Duodenal mucosa (tissue), 2 donors: ENCODE results near the gene ADA.

Experiments
- H3K27ac ChIP-seq: one replicate; pipeline ENCODE4 v1.7.0; 2013; ENCODE audit warnings: low read depth, low read length
- H3K27me3 ChIP-seq, 2 donors: one replicate each; pipeline ENCODE4 v1.7.0; 2013; ENCODE audit warnings: low read length in 2 of 2, control low read depth in 1 of 2; ENCODE audit not compliant: insufficient read depth in 2 of 2, control insufficient read depth in 1 of 2
- H3K36me3 ChIP-seq, 2 donors: one replicate each; pipeline ENCODE4 v1.7.0; 2013; ENCODE audit warnings: low read length in 2 of 2, control low read depth in 1 of 2; ENCODE audit not compliant: insufficient read depth in 2 of 2, control insufficient read depth in 1 of 2
- H3K4me1 ChIP-seq, 2 donors: one replicate each; pipeline ENCODE4 v1.7.0; 2013; ENCODE audit warnings: low read length in 2 of 2, control low read depth in 1 of 2; ENCODE audit not compliant: insufficient read depth in 2 of 2, control insufficient read depth in 1 of 2
- H3K4me3 ChIP-seq, 2 donors: one replicate each; pipeline ENCODE4 v1.7.0; 2013; ENCODE audit warnings: low read length in 2 of 2, low read depth in 1 of 2
- H3K9ac ChIP-seq, 2 donors: one replicate each; pipeline ENCODE4 v1.7.0; 2013; ENCODE audit warnings: low read length in 2 of 2, low read depth in 1 of 2
- H3K9me3 ChIP-seq, 2 donors: one replicate each; pipeline ENCODE4 v1.7.0; 2013; ENCODE audit warnings: low read length in 2 of 2, control low read depth in 1 of 2; ENCODE audit not compliant: control insufficient read depth in 1 of 2

ADA gene

GRCh38 chr20:44646641-44647274, 4.7 kb downstream of the ADA start:
- Histone ChIP-seq H3K9ac (no peak overlapping the region), H3K9me3 (no peaks in the 10 kb centered on the region), H3K4me1 (peaks cover 64 to 82% of the 10 kb centered on the region in 2 donors), H3K36me3 (peaks cover 0 to 6% of the 10 kb centered on the region in 2 donors), H3K4me3 (peak overlapping the region; percentile 16 to 28), H3K27me3 (no peaks in the 10 kb centered on the region), H3K27ac (no peak overlapping the region)

DNA sequence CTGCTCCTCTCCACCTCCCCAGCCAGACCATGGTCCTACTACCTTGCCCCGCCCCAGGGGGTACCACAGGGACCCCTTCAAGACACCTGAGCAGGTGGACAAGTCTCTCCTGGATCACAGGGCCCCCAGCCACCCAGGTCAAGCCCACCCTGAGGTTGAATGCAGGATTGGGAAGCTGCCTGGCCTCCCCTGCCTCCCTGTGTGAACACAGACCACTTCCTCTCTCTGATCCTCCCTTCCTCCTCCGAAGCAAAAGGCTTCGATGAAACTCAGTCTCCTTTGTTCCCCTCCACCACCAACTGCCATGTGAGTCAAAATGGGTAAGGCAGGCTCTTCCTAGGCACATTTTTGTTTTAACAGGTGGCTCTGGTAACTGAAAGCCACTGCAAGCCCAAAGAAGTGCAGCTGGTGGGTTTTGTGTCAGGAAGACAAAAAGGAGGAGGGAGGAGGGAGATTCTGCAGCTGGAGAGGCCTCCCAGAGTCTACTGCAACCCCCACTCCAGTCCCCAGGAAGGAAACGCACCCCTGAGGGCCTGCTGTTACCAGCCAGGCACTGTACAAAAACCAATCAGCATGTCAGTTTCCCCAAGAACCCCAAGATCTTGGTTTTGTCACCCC, 5.4 kb downstream of the ADA start:
- Histone ChIP-seq H3K36me3 (peaks cover 0 to 6% of the 10 kb centered on the region in 2 donors), H3K9me3 (no peaks in the 10 kb centered on the region), H3K27ac (no peak overlapping the region), H3K4me1 (peaks cover 68 to 81% of the 10 kb centered on the region in 2 donors), H3K9ac (peak overlapping the region in 1 of 2 donors; percentile 38), H3K27me3 (no peaks in the 10 kb centered on the region), H3K4me3 (peak overlapping the region; percentile 16 to 28)

GRCh38 chr20:44644667-44645131, 6.8 kb downstream of the ADA start:
- Histone ChIP-seq H3K27me3 (no peaks in the 10 kb centered on the region), H3K4me3 (no peak overlapping the region), H3K9me3 (no peaks in the 10 kb centered on the region), H3K9ac (peak overlapping the region; percentile 13 to 39), H3K36me3 (peaks cover 0 to 10% of the 10 kb centered on the region in 2 donors), H3K27ac (peak overlapping the region; percentile 53), H3K4me1 (peaks cover 70 to 79% of the 10 kb centered on the region in 2 donors)

DNA sequence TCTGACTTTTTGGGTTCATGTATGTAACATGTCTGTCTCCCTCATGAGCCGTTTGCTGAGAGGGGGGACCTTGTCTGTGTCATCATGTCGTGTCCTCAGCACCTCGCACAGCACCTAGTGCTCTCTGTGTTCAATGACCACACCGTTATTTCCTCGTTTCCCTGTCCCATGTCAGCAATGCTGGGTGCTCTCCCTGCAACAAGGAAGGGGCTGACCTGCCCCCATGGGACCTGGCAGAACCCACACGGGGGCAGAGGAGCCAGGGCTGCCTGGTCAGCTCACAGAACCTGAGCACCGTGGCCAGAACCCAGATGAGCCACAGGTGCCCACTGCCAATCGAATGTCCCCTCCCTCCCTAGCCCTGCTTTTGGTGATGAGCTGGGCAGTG, 7.3 kb downstream of the ADA start:
- H3K27ac ChIP-seq = peak overlapping the region; percentile 53

GRCh38 chr20:44643596-44644229, 7.8 kb downstream of the ADA start:
- peaks cover 63 to 71% of the 10 kb centered on the region in 2 donors for H3K4me1 ChIP-seq

More for the DNA sequence above, 7.3 kb downstream of the ADA start:
- Histone ChIP-seq H3K9me3 (no peaks in the 10 kb centered on the region), H3K9ac (peak overlapping the region; percentile 13 to 39), H3K36me3 (peaks cover 0 to 10% of the 10 kb centered on the region in 2 donors), H3K27me3 (no peaks in the 10 kb centered on the region), H3K4me1 (peaks cover 68 to 76% of the 10 kb centered on the region in 2 donors), H3K4me3 (no peak overlapping the region)

DNA sequence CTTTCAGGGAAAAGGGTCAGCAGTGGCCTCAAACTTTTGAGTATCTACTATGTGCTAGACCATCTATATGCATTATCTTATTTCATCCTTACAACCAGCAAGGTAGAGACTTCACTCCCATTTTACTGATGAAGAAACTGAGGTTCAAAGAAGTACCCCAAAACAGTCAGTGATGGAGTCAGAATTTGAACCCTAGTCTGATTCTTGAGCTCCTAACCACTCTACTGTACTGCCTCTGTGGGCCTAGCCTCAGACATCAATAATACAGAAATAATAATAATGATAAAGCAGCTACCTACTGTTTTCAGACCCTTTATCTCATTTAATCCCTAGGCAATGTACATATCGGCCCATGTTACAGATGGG, 8.4 kb downstream of the ADA start:
- Histone ChIP-seq H3K36me3 (peaks cover 0 to 9% of the 10 kb centered on the region in 2 donors), H3K9ac (peak overlapping the region; percentile 40 to 54), H3K9me3 (no peaks in the 10 kb centered on the region), H3K4me3 (peak overlapping the region; percentile 28 to 45), H3K4me1 (peaks cover 58 to 65% of the 10 kb centered on the region in 2 donors), H3K27ac (peak overlapping the region; percentile 17), H3K27me3 (no peaks in the 10 kb centered on the region)

More at GRCh38 chr20:44643596-44644229, 7.8 kb downstream of the ADA start:
- Histone ChIP-seq H3K27ac (peak overlapping the region; percentile 53), H3K36me3 (peaks cover 0 to 10% of the 10 kb centered on the region in 2 donors), H3K27me3 (no peaks in the 10 kb centered on the region), H3K9ac (peak overlapping the region; percentile 40 to 54), H3K9me3 (no peaks in the 10 kb centered on the region), H3K4me3 (peak overlapping the region; percentile 28 to 45)

DNA sequence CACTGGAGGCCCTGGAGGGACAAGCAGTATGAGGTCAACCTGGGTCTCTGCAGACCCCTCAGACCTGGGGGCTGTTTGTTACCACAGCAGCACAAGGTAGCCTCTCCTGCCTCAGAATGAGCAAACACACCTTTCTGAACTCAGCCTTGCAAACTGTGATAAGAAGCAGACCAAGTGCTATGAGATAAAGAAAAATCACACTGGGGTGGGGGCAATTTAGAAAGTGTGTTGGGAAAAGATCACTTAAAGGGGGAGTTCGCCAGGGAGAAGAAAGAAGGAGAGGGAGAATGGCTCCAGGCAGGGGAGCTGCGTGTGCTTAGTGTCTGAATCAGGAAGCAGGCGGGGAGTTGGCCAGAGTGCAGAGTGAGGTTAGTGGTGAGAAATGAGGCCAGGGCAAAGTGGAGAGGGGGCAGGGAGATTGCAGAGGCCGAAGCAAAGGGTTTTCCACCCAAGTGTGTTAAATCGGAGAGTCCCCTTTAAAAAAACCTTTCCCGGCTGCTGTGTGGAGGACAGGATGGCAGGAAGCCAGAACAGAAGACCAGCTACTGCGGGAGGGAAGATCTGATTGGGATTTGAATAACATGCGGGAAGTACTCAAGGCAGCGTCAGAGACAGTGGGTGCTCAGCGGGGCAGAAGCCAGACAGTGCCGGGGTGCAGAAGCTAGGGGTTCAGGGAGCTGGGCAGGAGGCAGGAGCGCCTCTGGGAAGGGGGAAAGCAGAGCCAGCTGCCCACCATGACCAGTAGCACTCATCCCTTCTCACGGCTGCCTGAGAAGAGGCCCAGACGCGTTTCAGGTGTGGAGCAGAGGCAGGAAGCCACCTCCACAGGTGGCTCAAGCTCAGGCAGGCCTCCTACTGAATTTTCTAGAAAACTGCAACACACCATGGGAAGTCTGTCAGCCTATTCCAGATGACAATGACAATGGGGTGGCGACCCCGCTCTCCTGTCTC, 9.0 kb downstream of the ADA start:
- Histone ChIP-seq H3K9me3 (no peaks in the 10 kb centered on the region), H3K36me3 (peaks cover 0 to 8% of the 10 kb centered on the region in 2 donors), H3K27ac (peak overlapping the region; percentile 77), H3K4me3 (peak overlapping the region; percentile 43 to 45), H3K9ac (peak overlapping the region; percentile 40 to 54), H3K27me3 (no peaks in the 10 kb centered on the region), H3K4me1 (peaks cover 58% of the 10 kb centered on the region in 2 donors)

GRCh38 chr20:44641325-44641724, 10.2 kb downstream of the ADA start:
- no peak overlapping the region for H3K4me3 ChIP-seq
- H3K27ac ChIP-seq = no peak overlapping the region
- no peaks in the 10 kb centered on the region for H3K27me3 ChIP-seq
- H3K9ac ChIP-seq = no peak overlapping the region
- H3K36me3 ChIP-seq = peaks cover 0 to 15% of the 10 kb centered on the region in 2 donors
- peaks cover 57% of the 10 kb centered on the region in 2 donors for H3K4me1 ChIP-seq
- no peaks in the 10 kb centered on the region for H3K9me3 ChIP-seq

DNA sequence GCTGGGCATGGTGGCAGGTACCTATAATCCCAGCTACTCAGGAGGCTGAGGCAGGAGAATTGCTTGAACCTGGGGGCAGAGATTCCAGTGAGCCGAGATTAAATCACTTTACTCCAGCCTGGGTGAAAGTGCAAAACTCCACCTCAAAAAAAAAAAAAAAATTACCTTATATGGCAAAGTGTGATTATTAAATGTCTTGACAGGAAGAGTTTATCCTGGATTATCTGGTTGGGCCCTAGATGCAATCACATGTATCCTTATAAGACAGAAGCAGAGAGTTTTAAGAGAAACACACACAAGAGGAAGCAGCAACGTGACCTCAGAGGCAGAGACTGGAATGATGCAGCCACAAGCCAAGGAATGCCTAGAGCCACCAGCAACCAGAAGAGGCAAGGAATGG, 11.0 kb downstream of the ADA start:
- no peak overlapping the region for H3K9ac ChIP-seq
- H3K9me3 ChIP-seq = no peaks in the 10 kb centered on the region
- H3K4me3 ChIP-seq = no peak overlapping the region
- peaks cover 49 to 52% of the 10 kb centered on the region in 2 donors for H3K4me1 ChIP-seq
- peak overlapping the region; percentile 35 for H3K27ac ChIP-seq
- H3K36me3 ChIP-seq = peaks cover 0 to 18% of the 10 kb centered on the region in 2 donors
- no peaks in the 10 kb centered on the region for H3K27me3 ChIP-seq
